HG03432 (cell line): ENCODE data around the gene C1QL1.

Source experiments
- ATAC-seq: cut with Tn5 transposase; IDR thresholded peaks from one replicate; pipeline ENCODE4 v1.9.1; 2021; ENCODE audit warnings: mild to moderate bottlenecking, moderate library complexity; ENCODE audit not compliant: unreplicated experiment

C1QL1 gene

GRCh38 chr17:44915862-44916780 lies 52.0 kb downstream of the C1QL1 start:
- no peak for ATAC-seq

GRCh38 chr17:44915321-44915726 lies 52.8 kb downstream of the C1QL1 start, which contains the start of gene GFAP:
GFAP (minus strand) TSS chr17:44915500; CDS start chr17:44915486, 14 bp downstream.
- ATAC-seq: no peak

- ATAC-seq: no peak
Observed at GRCh38 chr17:44914698-44915271, 53.3 kb downstream of the C1QL1 start.

- no peak for ATAC-seq
Observed at GRCh38 chr17:44914148-44914547, 54.0 kb downstream of the C1QL1 start.

- no peak for ATAC-seq
Observed at GRCh38 chr17:44913676-44914075, 54.4 kb downstream of the C1QL1 start.

GRCh38 chr17:44912763-44913544 lies 55.1 kb downstream of the C1QL1 start:
- ATAC-seq: no peak

- no peak for ATAC-seq
Observed at GRCh38 chr17:44911133-44912001, 56.7 kb downstream of the C1QL1 start.

GRCh38 chr17:44910231-44911106 lies 57.6 kb downstream of the C1QL1 start:
- no peak for ATAC-seq
